H1 (cell line): Measurements from ENCODE around the gene MLNR. TPM values are rescaled to one million over a fixed set of nuclear protein-coding genes. Genes with fewer than 3 reads are reported as not detected.

Experiments
- CTCF ChIA-PET: fragments of 300-600 bp; sonication (Branson Sonifier 250); formaldehyde crosslinking; loops from one replicate; lab custom pipeline; 2021; ENCODE audit not compliant: partially characterized antibody; lab: Charles Lee
- POLR2A ChIA-PET: fragments of 300-600 bp; sonication (Branson Sonifier 250); formaldehyde crosslinking; loops from one replicate; lab custom pipeline; 2021; ENCODE audit warnings: inconsistent platforms; ENCODE audit not compliant: partially characterized antibody; lab: Charles Lee
- DNase-seq, 2 experiments: peaks; one replicate each; pipeline versions ENCODE4 v3.0.0 to v3.0.0-alpha.2; 2010 to 2022; ENCODE audit warnings: low spot score in 2 of 2, low read depth in 1 of 2, mixed read lengths in 1 of 2
- FAIRE-seq: peaks from 2 replicates; lab custom pipeline; 2011; peaks lifted over from hg19 to GRCh38; lab: Jason Lieb, UNC
- H2AFZ ChIP-seq: 2 replicates; pipeline ENCODE4 v1.8.1; 2012; ENCODE audit warnings: low read length, inconsistent platforms
- H2AK5ac ChIP-seq: 2 replicates; pipeline ENCODE4 v1.6.1; 2013; ENCODE audit warnings: low read depth, low read length
- H2BK120ac ChIP-seq: replicated peaks from 2 replicates; pipeline ENCODE3; 2013; ENCODE audit warnings: low read depth, low read length, inconsistent platforms
- H2BK12ac ChIP-seq: 2 replicates; pipeline ENCODE4 v1.6.1; 2013; ENCODE audit warnings: low read depth, low read length
- H2BK15ac ChIP-seq: 2 replicates; pipeline ENCODE4 v1.6.1; 2013; ENCODE audit warnings: low read length
- H2BK20ac ChIP-seq: 2 replicates; pipeline ENCODE4 v1.6.1; 2013; ENCODE audit warnings: low read length
- H2BK5ac ChIP-seq: 2 replicates; pipeline ENCODE4 v1.6.1; 2013; ENCODE audit warnings: low read depth, low read length
- H3K14ac ChIP-seq: 2 replicates; pipeline ENCODE4 v1.6.1; 2013; ENCODE audit warnings: inconsistent platforms; ENCODE audit not compliant: insufficient read length
- H3K18ac ChIP-seq: 2 replicates; pipeline ENCODE4 v1.6.1; 2013; ENCODE audit warnings: low read length; ENCODE audit errors: extremely low read depth
- H3K23ac ChIP-seq: 2 replicates; pipeline ENCODE4 v1.6.1; 2013; ENCODE audit warnings: inconsistent platforms; ENCODE audit not compliant: insufficient read length
- H3K23me2 ChIP-seq: 2 replicates; pipeline ENCODE4 v1.6.1; 2013; ENCODE audit warnings: low read depth, low read length
- H3K27ac ChIP-seq: 2 replicates; pipeline ENCODE4 v1.6.1; 2011; ENCODE audit warnings: low read depth, low read length, inconsistent platforms
- H3K27me3 ChIP-seq, 4 experiments: replicated peaks in 1 of 4; 1 replicate in 1 of 4; 2 replicates in 3 of 4; pipeline versions ENCODE4 v1.6.1 to v1.8.1; 2011 to 2013; ENCODE audit warnings: low read length in 3 of 4, mild to moderate bottlenecking in 3 of 4, inconsistent platforms in 2 of 4, mixed read lengths in 2 of 4, moderate library complexity in 1 of 4; ENCODE audit not compliant: control insufficient read depth in 3 of 4, insufficient read depth in 3 of 4; ENCODE audit errors: extremely low read depth in 1 of 4
- H3K36me3 ChIP-seq, 4 experiments: 2 replicates each; pipeline versions ENCODE4 v1.6.1 to v1.8.1; 2011 to 2013; ENCODE audit warnings: mild to moderate bottlenecking in 4 of 4, low read length in 3 of 4, moderate library complexity in 2 of 4, control low read depth in 1 of 4, inconsistent platforms in 1 of 4; ENCODE audit not compliant: insufficient read depth in 4 of 4, control insufficient read depth in 2 of 4
- H3K4ac ChIP-seq: replicated peaks from 2 replicates; pipeline ENCODE3; 2013; ENCODE audit warnings: low read length, low read depth, mixed read lengths, inconsistent platforms; ENCODE audit not compliant: insufficient read length
- H3K4me1 ChIP-seq, 4 experiments: replicated peaks in 1 of 4; 1 replicate in 1 of 4; 2 replicates in 3 of 4; pipeline versions ENCODE4 v1.6.1 to v1.8.1; 2011 to 2013; ENCODE audit warnings: low read length in 3 of 4, inconsistent platforms in 2 of 4, mixed read lengths in 1 of 4; ENCODE audit not compliant: insufficient read depth in 4 of 4, control insufficient read depth in 3 of 4
- H3K4me2 ChIP-seq, 2 experiments: 2 replicates each; pipeline versions ENCODE4 v1.6.1 to v1.8.1; 2011 to 2013; ENCODE audit warnings: low read depth in 2 of 2, low read length in 2 of 2, control low read depth in 1 of 2, inconsistent platforms in 1 of 2, mild to moderate bottlenecking in 1 of 2; ENCODE audit not compliant: insufficient read depth in 1 of 2
- H3K4me3 ChIP-seq, 4 experiments: fragments of 200-600, 300-600 bp in 1 of 4; sonication (generic), shearing (Covaris generic), sonication (Bioruptor Twin) in 1 of 4; 2 replicates each; pipeline versions ENCODE4 v1.5.1 to v1.8.1; 2011 to 2016; ENCODE audit warnings: low read length in 4 of 4, low read depth in 3 of 4, control low read depth in 2 of 4, inconsistent platforms in 2 of 4, mild to moderate bottlenecking in 2 of 4, mixed read lengths in 1 of 4, moderate library complexity in 1 of 4; ENCODE audit not compliant: insufficient read depth in 2 of 4; ENCODE audit errors: extremely low read depth in 1 of 4
- H3K56ac ChIP-seq: replicated peaks from 2 replicates; pipeline ENCODE3; 2013; ENCODE audit warnings: low read depth, mild to moderate bottlenecking, mixed read lengths, low read length, inconsistent platforms; ENCODE audit not compliant: insufficient read length
- H3K79me1 ChIP-seq: 2 replicates; pipeline ENCODE4 v1.6.1; 2013; ENCODE audit warnings: low read depth, low read length, control low read depth
- H3K79me2 ChIP-seq, 2 experiments: 2 replicates each; pipeline versions ENCODE4 v1.6.1 to v1.8.1; 2012 to 2013; ENCODE audit warnings: low read length in 2 of 2, mild to moderate bottlenecking in 2 of 2, inconsistent platforms in 1 of 2; ENCODE audit not compliant: insufficient read depth in 2 of 2, control insufficient read depth in 1 of 2
- H3K9ac ChIP-seq, 4 experiments: replicated peaks in 1 of 4; 1 replicate in 1 of 4; 2 replicates in 3 of 4; pipeline versions ENCODE4 v1.6.1 to v1.8.1; 2011 to 2013; ENCODE audit warnings: low read depth in 3 of 4, low read length in 3 of 4, control low read depth in 2 of 4, mild to moderate bottlenecking in 2 of 4, moderate library complexity in 2 of 4, inconsistent platforms in 1 of 4; ENCODE audit errors: extremely low read depth in 1 of 4
- H3K9me3 ChIP-seq, 2 experiments: 2 replicates each; pipeline versions ENCODE4 v1.6.1 to v1.8.1; 2012 to 2013; ENCODE audit warnings: mild to moderate bottlenecking in 2 of 2, moderate library complexity in 2 of 2, control low read depth in 1 of 2, inconsistent platforms in 1 of 2, low read depth in 1 of 2, low read length in 1 of 2, mixed read lengths in 1 of 2; ENCODE audit not compliant: insufficient read depth in 2 of 2
- H4K20me1 ChIP-seq, 2 experiments: replicated peaks in 1 of 2; 2 replicates each; pipeline versions ENCODE3 to v1.8.1; 2011 to 2013; ENCODE audit warnings: inconsistent platforms in 2 of 2, low read length in 2 of 2, mild to moderate bottlenecking in 1 of 2; ENCODE audit not compliant: insufficient read depth in 2 of 2, control insufficient read depth in 1 of 2
- H4K5ac ChIP-seq: 2 replicates; pipeline ENCODE4 v1.6.1; 2013; ENCODE audit warnings: low read length, low read depth, mixed read lengths, inconsistent platforms; ENCODE audit not compliant: insufficient read length
- H4K8ac ChIP-seq: 2 replicates; pipeline ENCODE4 v1.8.0; 2013; ENCODE audit warnings: mild to moderate bottlenecking, moderate library complexity, low read length, inconsistent platforms; ENCODE audit not compliant: insufficient read depth; ENCODE audit errors: extremely low read depth
- H4K91ac ChIP-seq: replicated peaks from 2 replicates; pipeline ENCODE3; 2013; ENCODE audit warnings: low read length, mixed read lengths, inconsistent platforms; ENCODE audit not compliant: insufficient read length
- ASH2L ChIP-seq: fragments of 200-600, 300-600 bp; sonication (generic); IDR thresholded peaks from one replicate; pipeline ENCODE4 v1.7.1; 2017; ENCODE audit warnings: low read length
- BACH1 ChIP-seq: IDR thresholded peaks from 2 replicates; pipeline ENCODE4 v1.6.1; 2012; ENCODE audit warnings: low read length, improper control_type of control experiment
- BCL11A ChIP-seq, 2 experiments: IDR thresholded peaks; one replicate each; pipeline ENCODE4 v1.6.1; 2011; ENCODE audit warnings: low read depth in 2 of 2, low read length in 2 of 2, mild to moderate bottlenecking in 2 of 2
- EGR1 ChIP-seq: IDR thresholded peaks from 2 replicates; pipeline ENCODE4 v1.6.1; 2011; ENCODE audit warnings: low read depth, low read length, borderline replicate concordance
- EP300 ChIP-seq, 2 experiments: IDR thresholded peaks; 1 replicate in 1 of 2; 2 replicates in 1 of 2; pipeline ENCODE4 v1.6.1; 2011 to 2012; ENCODE audit warnings: low read depth in 2 of 2, low read length in 2 of 2, mild to moderate bottlenecking in 2 of 2, borderline replicate concordance in 1 of 2, inconsistent platforms in 1 of 2, moderate library complexity in 1 of 2
- MAFK ChIP-seq: IDR thresholded peaks from 2 replicates; pipeline ENCODE4 v1.6.1; 2012; ENCODE audit warnings: low read depth, mild to moderate bottlenecking, improper control_type of control experiment, low read length
- NANOG ChIP-seq: IDR thresholded peaks from 2 replicates; pipeline ENCODE4 v1.6.1; 2011; ENCODE audit warnings: low read length, low read depth, mild to moderate bottlenecking, inconsistent platforms; ENCODE audit not compliant: insufficient read depth, poor library complexity, severe bottlenecking
- NRF1 ChIP-seq: IDR thresholded peaks from 2 replicates; pipeline ENCODE4 v1.6.1; 2011; ENCODE audit warnings: mild to moderate bottlenecking, low read depth, low read length, improper control_type of control experiment
- SIRT6 ChIP-seq: IDR thresholded peaks from one replicate; pipeline ENCODE4 v1.7.1; 2012; ENCODE audit warnings: low read length, inconsistent platforms
- TAF1 ChIP-seq: IDR thresholded peaks from 2 replicates; pipeline ENCODE4 v1.6.1; 2011; ENCODE audit warnings: mild to moderate bottlenecking, low read depth, low read length
- ZNF274 ChIP-seq: IDR thresholded peaks from 2 replicates; pipeline ENCODE4 v1.7.0; 2012; ENCODE audit warnings: low read length, borderline replicate concordance; ENCODE audit errors: extremely low read depth
- WGBS, 2 experiments: shearing (Covaris generic) in 1 of 2; methylation state at CpG; one replicate each; pipeline versions ENCODE4 v1.1.6 to v1.1.7; 2013 to 2015; ENCODE audit warnings: low lambda C conversion rate in 2 of 2, mixed read lengths in 2 of 2, inconsistent platforms in 1 of 2, low coverage in 1 of 2, missing lambda C conversion rate in 1 of 2; ENCODE audit not compliant: insufficient replicate concordance in 2 of 2, insufficient coverage in 1 of 2, insufficient read length in 1 of 2; ENCODE audit errors: extremely low coverage in 1 of 2, missing lambda C conversion rate in 1 of 2; 5-methylcytosine and 5-hydroxymethylcytosine counted together
- polyA plus RNA-seq, 7 experiments: library from polyadenylated mRNA; depleted of rRNA in 3 of 7; stranded (reverse) in 5 of 7; unstranded in 2 of 7; fragments of >200 nt in 5 of 7; fragments of 200-250 nt in 2 of 7; gene quantifications; 1 replicate in 5 of 7; 2 replicates in 1 of 7; 4 replicates in 1 of 7; pipeline versions ENCODE4 v1.2.1 to v1.2.3, GENCODE V29; 2011 to 2013; ENCODE audit warnings: missing spikeins in 2 of 7, mixed read lengths in 2 of 7
- total RNA-seq: library from RNA; stranded (reverse); fragmentation: NEBNext Ultra II Directional; extraction: Animal tissue kit (Norgen Biotek cat#: 25700); gene quantifications from 2 replicates; pipeline ENCODE4 v1.2.1, GENCODE V29; 2021
- TF ChIP-seq, protein P1 (sequence below): IDR thresholded peaks from 2 replicates; pipeline ENCODE4 v1.6.1; 2011; ENCODE audit warnings: low read length, improper control_type of control experiment
- TF ChIP-seq, protein P2 (sequence below): IDR thresholded peaks from 2 replicates; pipeline ENCODE4 v1.6.1; 2011; ENCODE audit warnings: low read depth, mild to moderate bottlenecking, low read length; ENCODE audit not compliant: insufficient read depth

MLNR gene
- total and polyA plus RNA-seq, 2 of the 8 experiments (the other 6 are each of a cell fraction or from before 2014, with no cell fraction given), result 0.24 to 0.29 TPM

DNA sequence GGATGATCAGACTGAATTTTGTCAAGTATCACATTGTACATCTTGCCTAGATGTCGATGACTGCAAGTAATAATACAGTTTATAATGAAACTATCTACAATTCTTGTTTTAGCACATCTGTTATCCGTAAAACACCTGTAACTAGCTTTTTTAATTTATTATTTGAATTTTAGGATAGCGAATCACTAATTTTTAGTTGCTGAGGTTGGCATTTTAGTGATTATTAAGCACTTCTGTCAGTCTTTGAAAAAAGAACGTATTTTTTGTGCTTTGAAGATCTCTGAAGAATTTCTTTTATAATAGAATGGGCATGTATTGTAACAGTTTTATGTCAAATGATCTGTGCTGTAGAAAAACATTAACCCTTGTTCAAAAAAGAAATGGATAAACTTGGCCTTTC, 11.5 kb upstream of the MLNR start:
- no peak overlapping the region for H3K14ac ChIP-seq
- H3K18ac ChIP-seq, result no peak overlapping the region
- no peak for FAIRE-seq
- peaks cover 2 to 30% (median 9%) of the 10 kb centered on the region in 4 experiments; a peak in 6 of 8 replicates for H3K36me3 ChIP-seq
- no peaks in the 10 kb centered on the region for H3K4me1 ChIP-seq
- H4K20me1 ChIP-seq, result peaks cover 0 to 1% of the 10 kb centered on the region in 2 experiments
- no peak overlapping the region for H3K4me2 ChIP-seq
- no peak overlapping the region for H3K23ac ChIP-seq
- no peak overlapping the region for H3K4me3 ChIP-seq
- H3K79me1 ChIP-seq, result no peaks in the 10 kb centered on the region
- no peak overlapping the region for H3K27ac ChIP-seq
- POLR2A ChIA-PET, result no interaction called here
- H2BK120ac ChIP-seq, result no peak overlapping the region
- no peak overlapping the region for H4K8ac ChIP-seq
- no peak overlapping the region for H2BK20ac ChIP-seq
- H3K56ac ChIP-seq, result no peak overlapping the region
- H3K23me2 ChIP-seq, result no peaks in the 10 kb centered on the region; the same call in 1 of the 2 replicates
- no peak overlapping the region for H2AK5ac ChIP-seq
- H3K79me2 ChIP-seq, result no peaks in the 10 kb centered on the region
- H4K5ac ChIP-seq, result no peak overlapping the region
- no peak overlapping the region for H2BK5ac ChIP-seq
- H2AFZ ChIP-seq, result no peak overlapping the region
- no peak overlapping the region for H3K4ac ChIP-seq
- no peak for DNase-seq
- H2BK15ac ChIP-seq, result no peak overlapping the region
- H3K9ac ChIP-seq, result no peak overlapping the region
- no peaks in the 10 kb centered on the region for H3K27me3 ChIP-seq
- H4K91ac ChIP-seq, result no peak overlapping the region
- CTCF ChIA-PET, result interaction anchor here (1.4 kb wide), 1 partner anchor 9 kb away, joined by 3 read pairs; no protein-coding TSS in a partner anchor
- 89% methylated on average over 4 of the region's 4 CpGs; no CpG with 5 or more reads in 1 of the 2 experiments for WGBS, 2 experiments
- no peak overlapping the region for H2BK12ac ChIP-seq
- no peaks in the 10 kb centered on the region for H3K9me3 ChIP-seq
- TF ChIP-seq, protein P1, sequence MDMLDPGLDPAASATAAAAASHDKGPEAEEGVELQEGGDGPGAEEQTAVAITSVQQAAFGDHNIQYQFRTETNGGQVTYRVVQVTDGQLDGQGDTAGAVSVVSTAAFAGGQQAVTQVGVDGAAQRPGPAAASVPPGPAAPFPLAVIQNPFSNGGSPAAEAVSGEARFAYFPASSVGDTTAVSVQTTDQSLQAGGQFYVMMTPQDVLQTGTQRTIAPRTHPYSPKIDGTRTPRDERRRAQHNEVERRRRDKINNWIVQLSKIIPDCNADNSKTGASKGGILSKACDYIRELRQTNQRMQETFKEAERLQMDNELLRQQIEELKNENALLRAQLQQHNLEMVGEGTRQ, result no peak
- no peak for TF ChIP-seq BCL11A (IDR thresholded peaks at IDR 0.05; ENCODE audit: low read depth in 2 of 2, low read length in 2 of 2)
- TF ChIP-seq TAF1, result no peak
- TF ChIP-seq MAFK, result no peak
- TF ChIP-seq, protein P2, sequence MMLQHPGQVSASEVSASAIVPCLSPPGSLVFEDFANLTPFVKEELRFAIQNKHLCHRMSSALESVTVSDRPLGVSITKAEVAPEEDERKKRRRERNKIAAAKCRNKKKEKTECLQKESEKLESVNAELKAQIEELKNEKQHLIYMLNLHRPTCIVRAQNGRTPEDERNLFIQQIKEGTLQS, result no peak
- no peak for TF ChIP-seq EP300 (IDR thresholded peaks at IDR 0.05; ENCODE audit: borderline replicate concordance in 1 of 2, low read depth in 2 of 2, low read length in 2 of 2)
- no peak for TF ChIP-seq EGR1
- TF ChIP-seq ZNF274, result no peak
- no peak for TF ChIP-seq ASH2L
- no peak for TF ChIP-seq NRF1
- no peak for TF ChIP-seq BACH1
- TF ChIP-seq SIRT6, result no peak
- TF ChIP-seq NANOG, result no peak
